ENCODE data around the gene RANBP9. TPM values are rescaled to one million over a fixed set of nuclear protein-coding genes. Genes with fewer than 3 reads are reported as not detected.

The RANBP9 gene
- total and polyA plus RNA-seq, 9 of the 15 experiments (the other 6 are each of a cell fraction or from before 2014, with no cell fraction given), result 27.5 to 130 (median 61.5) TPM

- intact Hi-C loops (cut with micrococcal nuclease), result no loop called here
- WGBS (ENCODE audit: insufficient coverage, low coverage, missing lambda C conversion rate), result 5% methylated on average over 4 of the region's 4 CpGs
- H3K4me1 ChIP-seq (replicated peaks in 1 of 2; ENCODE audit: control insufficient read depth in 2 of 2, insufficient read depth in 2 of 2, low read length in 2 of 2), result peaks cover 14 to 16% of the 10 kb centered on the region in 2 experiments; a peak in 4 of 5 replicates
- no peak for ATAC-seq
- H3K9me3 ChIP-seq (replicated peaks; ENCODE audit: control insufficient read depth, insufficient read depth, low read depth, low read length), result peaks cover 13% of the 10 kb centered on the region
- in situ Hi-C loops (cut with MboI), result no loop called here
- H3K27ac ChIP-seq (ENCODE audit: extremely low read depth, low read depth, low read length), result peak overlapping the region; percentile 93
- peak overlapping the region; percentile 84 for H3K4me3 ChIP-seq
- peak in 1 of 4 experiments; percentile 20 for DNase-seq (ENCODE audit: extremely low read depth in 1 of 4, low spot score in 3 of 4)
- peaks cover 23% of the 10 kb centered on the region; the same call in 1 of the 2 replicates for H4K20me1 ChIP-seq (replicated peaks; ENCODE audit: control insufficient read depth, insufficient read depth, low read length)
- H3K79me2 ChIP-seq (ENCODE audit: control insufficient read depth, insufficient read depth, low read length), result peaks cover 49% of the 10 kb centered on the region
- no peaks in the 10 kb centered on the region for H3K27me3 ChIP-seq (ENCODE audit: control insufficient read depth in 2 of 2, insufficient read depth in 2 of 2, low read length in 2 of 2)
- ChIA-PET POLR2A (interaction anchor here (0.6 to 4.1 kb wide), 7 partner anchors 12 to 1781 kb away, joined by 3 to 31 read pairs (median 5); no protein-coding TSS in a partner anchor), CTCF (ENCODE audit: low intra/inter-chr PET ratio) (no interaction called here)
- peak overlapping the region; percentile 86 for H2AFZ ChIP-seq (ENCODE audit: low read depth, low read length)
- TSS peak; percentile 81 for BruUV-seq (replicated peaks)
- H3K4me2 ChIP-seq (ENCODE audit: insufficient read depth, low read length), result peak overlapping the region; percentile 90
- H3K9me1 ChIP-seq (ENCODE audit: control insufficient read depth, insufficient read depth, low read length), result no peaks in the 10 kb centered on the region
- H3K36me3 ChIP-seq (ENCODE audit: control insufficient read depth, insufficient read depth, low read length), result peaks cover 6% of the 10 kb centered on the region; the same call in 2 of the 3 replicates
- peak overlapping the region in 1 of 2 experiments; percentile 93; a peak in 3 of 4 replicates for H3K9ac ChIP-seq (ENCODE audit: insufficient read depth in 1 of 2, low read depth in 2 of 2, low read length in 2 of 2)
- FAIRE-seq, result peak; percentile 46
- TF ChIP-seq ZBTB40 (IDR thresholded peaks at IDR 0.05) (peak; percentile 56; the same call in 1 of the 2 replicates), ZBTB40 (CRISPR knock-in tag; IDR thresholded peaks at IDR 0.05) (no peak), ZNF316 (IDR thresholded peaks at IDR 0.05) (peak; percentile 83), TEAD4 (IDR thresholded peaks at IDR 0.05; ENCODE audit: low read length) (peak; percentile 41; the same call in 1 of the 2 replicates), TEAD4 (CRISPR knock-in tag; IDR thresholded peaks at IDR 0.05; ENCODE audit: borderline replicate concordance) (no peak), AFF1 (IDR thresholded peaks at IDR 0.05; ENCODE audit: low read depth in 1 of 2, partially characterized antibody in 2 of 2) (peak; percentile 9 to 55), HMBOX1 (IDR thresholded peaks at IDR 0.05) (no peak), MAFK (IDR thresholded peaks at IDR 0.05; ENCODE audit: low read length) (peak; percentile 16; the same call in 1 of the 2 replicates)
Measured at GRCh38 chr6:13712599-13712898, 914 bp upstream of the RANBP9 start.

Measured in K562 (cell line).